Mesenchymal stem cell (in vitro differentiated cells and primary cell): ENCODE measurements around the gene RBCK1.
"Not testable (repeated sequence)": the region's sequence is repeated elsewhere in the genome, so short reads cannot be mapped to it uniquely, and the experiment has no call there.

Experiments
- DNase-seq: peaks from one replicate; pipeline ENCODE4 v3.0.0-alpha.2; 2013
- H2AFZ ChIP-seq: one replicate; pipeline ENCODE4 v1.6.1; 2013; ENCODE audit warnings: low read depth, mild to moderate bottlenecking, control low read depth, inconsistent platforms, low read length, moderate library complexity
- H2AK5ac ChIP-seq: 2 replicates; pipeline ENCODE4 v1.6.1; 2013; ENCODE audit warnings: low read length, moderate library complexity, mild to moderate bottlenecking, inconsistent platforms; ENCODE audit not compliant: severe bottlenecking
- H2BK120ac ChIP-seq: one replicate; pipeline ENCODE4 v1.6.1; 2013; ENCODE audit warnings: low read depth, mild to moderate bottlenecking, inconsistent platforms, low read length, moderate library complexity
- H2BK12ac ChIP-seq, 2 experiments: one replicate each; pipeline ENCODE4 v1.6.1; 2013; ENCODE audit warnings: inconsistent platforms in 2 of 2, low read length in 2 of 2, mild to moderate bottlenecking in 2 of 2, moderate library complexity in 2 of 2, control low read depth in 1 of 2
- H2BK15ac ChIP-seq: one replicate; pipeline ENCODE4 v1.6.1; 2013; ENCODE audit warnings: mild to moderate bottlenecking, low read depth, inconsistent platforms; ENCODE audit not compliant: poor library complexity, severe bottlenecking
- H2BK5ac ChIP-seq: 2 replicates; pipeline ENCODE4 v1.6.1; 2013; ENCODE audit warnings: low read depth, mild to moderate bottlenecking, low read length, control low read depth, inconsistent platforms; ENCODE audit not compliant: poor library complexity, severe bottlenecking
- H3K14ac ChIP-seq, 2 experiments: one replicate each; pipeline ENCODE4 v1.6.1; 2013; ENCODE audit warnings: inconsistent platforms in 2 of 2, low read length in 2 of 2, control low read depth in 1 of 2, mild to moderate bottlenecking in 1 of 2, moderate library complexity in 1 of 2
- H3K18ac ChIP-seq, 2 experiments: one replicate each; pipeline ENCODE4 v1.6.1; 2013; ENCODE audit warnings: inconsistent platforms in 2 of 2, low read length in 2 of 2, control low read depth in 1 of 2, low read depth in 1 of 2, mild to moderate bottlenecking in 1 of 2
- H3K23ac ChIP-seq, 2 experiments: one replicate each; pipeline ENCODE4 v1.6.1; 2013; ENCODE audit warnings: inconsistent platforms in 2 of 2, low read length in 2 of 2, mild to moderate bottlenecking in 2 of 2, moderate library complexity in 2 of 2, control low read depth in 1 of 2
- H3K27ac ChIP-seq: 2 replicates; pipeline ENCODE4 v1.5.1; 2013; ENCODE audit warnings: mild to moderate bottlenecking, moderate library complexity, low read length, control low read depth, inconsistent platforms; ENCODE audit not compliant: poor library complexity, severe bottlenecking
- H3K27me3 ChIP-seq, 2 experiments: 2 replicates each; pipeline versions ENCODE4 v1.6.1 to v1.7.0; 2013; ENCODE audit warnings: low read length in 2 of 2, mild to moderate bottlenecking in 2 of 2, moderate library complexity in 2 of 2, control low read depth in 1 of 2, inconsistent platforms in 1 of 2; ENCODE audit not compliant: control insufficient read depth in 1 of 2, insufficient read depth in 1 of 2
- H3K36me3 ChIP-seq, 2 experiments: 2 replicates each; pipeline versions ENCODE4 v1.6.1 to v1.7.0; 2013; ENCODE audit warnings: low read length in 2 of 2, control low read depth in 1 of 2, inconsistent platforms in 1 of 2, low read depth in 1 of 2, mild to moderate bottlenecking in 1 of 2; ENCODE audit not compliant: insufficient read depth in 2 of 2, control insufficient read depth in 1 of 2
- H3K4ac ChIP-seq, 2 experiments: one replicate each; pipeline ENCODE4 v1.6.1; 2013; ENCODE audit warnings: inconsistent platforms in 2 of 2, low read length in 2 of 2, mild to moderate bottlenecking in 2 of 2, moderate library complexity in 2 of 2, control low read depth in 1 of 2, low read depth in 1 of 2
- H3K4me1 ChIP-seq: 2 replicates; pipeline ENCODE4 v1.6.1; 2013; ENCODE audit warnings: low read depth, low read length, control low read depth; ENCODE audit not compliant: control insufficient read depth, insufficient read depth
- H3K4me2 ChIP-seq: 2 replicates; pipeline ENCODE4 v1.6.1; 2013; ENCODE audit warnings: low read length, mild to moderate bottlenecking, inconsistent platforms; ENCODE audit not compliant: poor library complexity, severe bottlenecking
- H3K4me3 ChIP-seq, 2 experiments: 2 replicates each; pipeline versions ENCODE4 v1.5.1 to v1.7.0; 2013; ENCODE audit warnings: low read length in 2 of 2, mild to moderate bottlenecking in 2 of 2, control low read depth in 1 of 2, low read depth in 1 of 2; ENCODE audit not compliant: insufficient read depth in 1 of 2
- H3K79me1 ChIP-seq: replicated peaks from 2 replicates; pipeline ENCODE4 v1.6.1; 2013; ENCODE audit warnings: mild to moderate bottlenecking, control low read depth, low read length, inconsistent platforms; ENCODE audit not compliant: poor library complexity, severe bottlenecking
- H3K9ac ChIP-seq: 2 replicates; pipeline ENCODE4 v1.7.0; 2013; ENCODE audit warnings: mild to moderate bottlenecking, low read length, moderate library complexity
- H3K9me3 ChIP-seq: 2 replicates; pipeline ENCODE4 v1.7.0; 2013; ENCODE audit warnings: mild to moderate bottlenecking, low read length; ENCODE audit not compliant: control insufficient read depth
- H4K8ac ChIP-seq: one replicate; pipeline ENCODE4 v1.6.1; 2013; ENCODE audit warnings: inconsistent platforms, mild to moderate bottlenecking, low read length, moderate library complexity
- H4K91ac ChIP-seq: one replicate; pipeline ENCODE4 v1.6.1; 2013; ENCODE audit warnings: mild to moderate bottlenecking, low read length, inconsistent platforms
- WGBS: methylation state at CpG from one replicate; pipeline ENCODE4 v1.1.7; 2013; ENCODE audit warnings: mixed read lengths; 5-methylcytosine and 5-hydroxymethylcytosine counted together

The RBCK1 gene

GRCh38 chr20:391041-391711 is 16.9 kb upstream of the RBCK1 start:
- Histone ChIP-seq H4K8ac (no peak overlapping the region), H2AK5ac (no peak overlapping the region), H2BK5ac (no peak overlapping the region), H3K79me1 (no peaks in the 10 kb centered on the region), H3K27ac (no peak overlapping the region), H3K4me3 (no peak overlapping the region), H4K91ac (no peak overlapping the region), H3K9me3 (no peaks in the 10 kb centered on the region), H3K4me1 (peaks cover 6% of the 10 kb centered on the region), H3K36me3 (peaks cover 29 to 61% of the 10 kb centered on the region in 2 experiments), H3K18ac (no peak overlapping the region), H3K27me3 (no peaks in the 10 kb centered on the region), H2AFZ (no peak overlapping the region), H2BK12ac (no peak overlapping the region), H3K4me2 (no peak overlapping the region), H3K9ac (no peak overlapping the region), H3K23ac (no peak overlapping the region), H3K14ac (no peak overlapping the region), H2BK120ac (no peak overlapping the region), H3K4ac (no peak overlapping the region), H2BK15ac (no peak overlapping the region)
- WGBS, result 97% methylated on average over 29 of the region's 29 CpGs
- DNase-seq, result no peak

DNA sequence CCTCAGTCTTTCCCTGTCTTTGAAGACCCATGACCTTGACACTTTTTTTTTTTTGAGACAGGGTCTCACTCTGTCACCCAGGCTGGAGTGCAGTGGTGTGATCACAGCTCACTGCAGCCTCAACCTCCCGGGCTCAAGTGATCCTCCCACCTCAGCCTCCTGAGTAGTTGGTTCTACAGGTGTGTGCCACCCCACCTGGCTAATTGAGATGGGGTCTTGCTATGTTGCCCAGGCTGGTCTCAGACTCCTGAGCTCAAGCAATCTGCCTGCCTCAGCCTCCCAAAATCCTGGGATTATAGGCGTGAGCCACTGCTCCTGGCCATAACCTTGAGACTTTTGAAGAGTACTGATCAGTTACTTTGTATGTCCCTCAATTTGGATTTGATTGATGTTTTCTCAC is 14.8 kb upstream of the RBCK1 start:
- not testable (repeated sequence) for H3K4me1 ChIP-seq, H3K27me3 ChIP-seq, H3K14ac ChIP-seq, H2AFZ ChIP-seq, H3K79me1 ChIP-seq, H3K23ac ChIP-seq, H3K4me3 ChIP-seq, DNase-seq, H3K4ac ChIP-seq, H3K27ac ChIP-seq, H4K91ac ChIP-seq, H2BK5ac ChIP-seq, H2AK5ac ChIP-seq, H2BK12ac ChIP-seq, H3K9ac ChIP-seq, H3K4me2 ChIP-seq, H3K18ac ChIP-seq, H2BK15ac ChIP-seq, H3K9me3 ChIP-seq, H2BK120ac ChIP-seq, H4K8ac ChIP-seq
- H3K36me3 ChIP-seq, result peaks cover 35 to 72% of the 10 kb centered on the region in 2 experiments
- WGBS, result 100% methylated on average over 2 of the region's 2 CpGs

DNA sequence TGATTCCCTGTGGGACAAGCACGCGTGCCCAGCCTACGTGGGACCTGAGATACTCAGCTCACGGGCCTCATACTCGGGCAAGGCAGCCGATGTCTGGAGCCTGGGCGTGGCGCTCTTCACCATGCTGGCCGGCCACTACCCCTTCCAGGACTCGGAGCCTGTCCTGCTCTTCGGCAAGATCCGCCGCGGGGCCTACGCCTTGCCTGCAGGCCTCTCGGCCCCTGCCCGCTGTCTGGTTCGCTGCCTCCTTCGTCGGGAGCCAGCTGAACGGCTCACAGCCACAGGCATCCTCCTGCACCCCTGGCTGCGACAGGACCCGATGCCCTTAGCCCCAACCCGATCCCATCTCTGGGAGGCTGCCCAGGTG is 11.9 kb upstream of the RBCK1 start:
- Histone ChIP-seq H4K8ac (no peak overlapping the region), H2BK15ac (no peak overlapping the region), H3K79me1 (no peaks in the 10 kb centered on the region), H3K27ac (no peak overlapping the region), H2BK5ac (no peak overlapping the region), H3K9me3 (no peaks in the 10 kb centered on the region), H2BK12ac (no peak overlapping the region), H3K14ac (no peak overlapping the region), H2AK5ac (no peak overlapping the region), H3K36me3 (peaks cover 23 to 50% of the 10 kb centered on the region in 2 experiments), H3K18ac (no peak overlapping the region), H3K9ac (no peak overlapping the region), H2BK120ac (no peak overlapping the region), H3K23ac (no peak overlapping the region), H4K91ac (no peak overlapping the region), H2AFZ (no peak overlapping the region), H3K4ac (no peak overlapping the region), H3K4me2 (no peak overlapping the region), H3K27me3 (no peaks in the 10 kb centered on the region), H3K4me3 (no peak overlapping the region), H3K4me1 (peaks cover 8% of the 10 kb centered on the region)
- DNase-seq, result no peak
- 95% methylated on average over 24 of the region's 24 CpGs for WGBS

DNA sequence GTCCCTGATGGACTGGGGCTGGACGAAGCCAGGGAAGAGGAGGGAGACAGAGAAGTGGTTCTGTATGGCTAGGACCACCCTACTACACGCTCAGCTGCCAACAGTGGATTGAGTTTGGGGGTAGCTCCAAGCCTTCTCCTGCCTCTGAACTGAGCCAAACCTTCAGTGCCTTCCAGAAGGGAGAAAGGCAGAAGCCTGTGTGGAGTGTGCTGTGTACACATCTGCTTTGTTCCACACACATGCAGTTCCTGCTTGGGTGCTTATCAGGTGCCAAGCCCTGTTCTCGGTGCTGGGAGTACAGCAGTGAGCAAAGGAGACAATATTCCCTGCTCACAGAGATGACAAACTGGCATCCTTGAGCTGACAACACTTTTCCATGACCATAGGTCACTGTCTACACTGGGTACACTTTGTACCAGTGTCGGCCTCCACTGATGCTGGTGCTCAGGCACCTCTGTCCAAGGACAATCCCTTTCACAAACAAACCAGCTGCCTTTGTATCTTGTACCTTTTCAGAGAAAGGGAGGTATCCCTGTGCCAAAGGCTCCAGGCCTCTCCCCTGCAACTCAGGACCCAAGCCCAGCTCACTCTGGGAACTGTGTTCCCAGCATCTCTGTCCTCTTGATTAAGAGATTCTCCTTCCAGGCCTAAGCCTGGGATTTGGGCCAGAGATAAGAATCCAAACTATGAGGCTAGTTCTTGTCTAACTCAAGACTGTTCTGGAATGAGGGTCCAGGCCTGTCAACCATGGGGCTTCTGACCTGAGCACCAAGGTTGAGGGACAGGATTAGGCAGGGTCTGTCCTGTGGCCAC is 11.3 kb upstream of the RBCK1 start:
- 96% methylated on average over 4 of the region's 4 CpGs for WGBS
- H2BK120ac ChIP-seq, result no peak overlapping the region

More for the DNA sequence above, 11.3 kb upstream of the RBCK1 start:
- no peaks in the 10 kb centered on the region for H3K9me3 ChIP-seq
- H2BK5ac ChIP-seq, result no peak overlapping the region
- no peak overlapping the region for H4K8ac ChIP-seq
- DNase-seq, result no peak
- H3K14ac ChIP-seq, result no peak overlapping the region
- no peak overlapping the region for H3K27ac ChIP-seq
- no peaks in the 10 kb centered on the region for H3K27me3 ChIP-seq
- no peak overlapping the region for H3K23ac ChIP-seq
- H3K4me3 ChIP-seq, result no peak overlapping the region
- no peak overlapping the region for H3K9ac ChIP-seq
- no peak overlapping the region for H3K4me2 ChIP-seq
- H3K4ac ChIP-seq, result no peak overlapping the region
- no peaks in the 10 kb centered on the region for H3K79me1 ChIP-seq
- no peak overlapping the region for H2AK5ac ChIP-seq
- no peak overlapping the region for H2AFZ ChIP-seq
- no peak overlapping the region for H3K18ac ChIP-seq
- no peak overlapping the region for H4K91ac ChIP-seq
- H3K4me1 ChIP-seq, result peaks cover 6% of the 10 kb centered on the region
- no peak overlapping the region for H2BK12ac ChIP-seq
- peaks cover 20 to 46% of the 10 kb centered on the region in 2 experiments for H3K36me3 ChIP-seq
- H2BK15ac ChIP-seq, result no peak overlapping the region
